VCaP (cell line): ENCODE measurements around the gene GRHPR.

ENCODE experiments used
- H3K27ac ChIP-seq: fragments of 450-650 bp; 2 replicates; pipeline ENCODE4 v1.5.1; 2017
- CTCF ChIP-seq: fragments of 450-650 bp; conservative IDR thresholded peaks from 2 replicates; pipeline ENCODE4 v1.5.1; 2017; ENCODE audit warnings: mild to moderate bottlenecking, moderate library complexity

GRHPR gene

GRCh38 chr9:37480759-37481158 lies 58.3 kb downstream of the GRHPR start:
- no peak overlapping the region for H3K27ac ChIP-seq
- TF ChIP-seq CTCF: no peak

- H3K27ac ChIP-seq: peak within 1 kb of the TSS; percentile 79
- TF ChIP-seq CTCF: no peak
Measured at GRCh38 chr9:37485389-37486255, 63.1 kb downstream of the GRHPR start, which contains the start of gene POLR1E. Gene POLR1E, plus strand, starts transcription at chr9:37485948. Its CDS starts 100 bp downstream, at chr9:37486048.

- TF ChIP-seq CTCF: no peak
- H3K27ac ChIP-seq: peak overlapping the region; percentile 79
Measured at GRCh38 chr9:37486256-37486615, 63.7 kb downstream of the GRHPR start.
